ENCODE data around the gene CPSF4.

The CPSF4 gene

GRCh38 chr7:99449326-99449725 lies 10.6 kb downstream of the CPSF4 start:
- POLR2A ChIA-PET: interaction anchor here (0.9 to 1.3 kb wide), 3 partner anchors 11 to 109 kb away, joined by 3 to 6 read pairs (median 4); partner anchors contain the start of genes ATP5MF, CPSF4, PTCD1 and ZNF655
- CTCF ChIA-PET: interaction anchor here (0.6 kb wide), 1 partner anchor 15 kb away, joined by 3 read pairs; no protein-coding TSS in a partner anchor
- TF ChIP-seq ELF4 (IDR thresholded peaks at IDR 0.05) (no peak), L3MBTL2 (conservative IDR thresholded peaks at IDR 0.05) (no peak), ARNT (IDR thresholded peaks at IDR 0.05) (no peak), SUZ12 (IDR thresholded peaks at IDR 0.05) (no peak), FOXM1 (IDR thresholded peaks at IDR 0.05; ENCODE audit: borderline replicate concordance) (no peak), FOXK2 (IDR thresholded peaks at IDR 0.05) (no peak), NFRKB (IDR thresholded peaks at IDR 0.05) (no peak), HDGF (IDR thresholded peaks at IDR 0.05; ENCODE audit: borderline replicate concordance) (no peak), CTBP1 (IDR thresholded peaks at IDR 0.05; ENCODE audit: borderline replicate concordance) (no peak)
- DNase-seq (ENCODE audit: extremely low spot score): no peak

GRCh38 chr7:99451936-99452335 lies 13.2 kb downstream of the CPSF4 start:
- POLR2A ChIA-PET: no interaction called here
- no peak for DNase-seq (ENCODE audit: extremely low spot score)
- CTCF ChIA-PET: no interaction called here
- TF ChIP-seq SUZ12 (IDR thresholded peaks at IDR 0.05): no peak

DNA sequence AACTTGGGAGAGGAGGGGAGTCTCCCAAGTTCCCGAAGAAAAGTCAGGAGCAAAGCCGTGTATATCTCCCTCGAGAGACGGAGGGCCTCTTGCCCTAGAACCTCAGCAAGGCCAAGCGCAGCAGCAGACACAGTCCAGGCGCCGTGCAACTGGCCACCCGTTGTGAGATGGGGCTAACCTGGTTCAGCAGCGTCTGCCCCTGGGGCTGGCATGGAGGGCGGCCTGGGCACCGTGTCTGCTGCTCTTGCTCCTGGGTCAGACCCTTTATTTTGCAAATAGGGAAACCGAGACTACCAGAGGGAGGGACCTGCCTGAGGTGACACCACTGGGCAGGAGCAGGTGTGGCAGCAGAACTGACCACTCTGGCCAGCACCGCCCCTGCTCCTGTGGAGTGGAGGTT lies 13.8 kb downstream of the CPSF4 start:
- TF ChIP-seq L3MBTL2 (conservative IDR thresholded peaks at IDR 0.05) (no peak), LEF1 (IDR thresholded peaks at IDR 0.05; ENCODE audit: borderline replicate concordance) (no peak), TARDBP (IDR thresholded peaks at IDR 0.05) (no peak), CTBP1 (IDR thresholded peaks at IDR 0.05; ENCODE audit: borderline replicate concordance) (no peak), SUZ12 (IDR thresholded peaks at IDR 0.05) (no peak), PKNOX1 (IDR thresholded peaks at IDR 0.05) (no peak), ARNT (IDR thresholded peaks at IDR 0.05) (no peak), ELF4 (IDR thresholded peaks at IDR 0.05) (no peak)
- no peak for DNase-seq (ENCODE audit: extremely low spot score)
- CTCF ChIA-PET: no interaction called here
- POLR2A ChIA-PET: no interaction called here

DNA sequence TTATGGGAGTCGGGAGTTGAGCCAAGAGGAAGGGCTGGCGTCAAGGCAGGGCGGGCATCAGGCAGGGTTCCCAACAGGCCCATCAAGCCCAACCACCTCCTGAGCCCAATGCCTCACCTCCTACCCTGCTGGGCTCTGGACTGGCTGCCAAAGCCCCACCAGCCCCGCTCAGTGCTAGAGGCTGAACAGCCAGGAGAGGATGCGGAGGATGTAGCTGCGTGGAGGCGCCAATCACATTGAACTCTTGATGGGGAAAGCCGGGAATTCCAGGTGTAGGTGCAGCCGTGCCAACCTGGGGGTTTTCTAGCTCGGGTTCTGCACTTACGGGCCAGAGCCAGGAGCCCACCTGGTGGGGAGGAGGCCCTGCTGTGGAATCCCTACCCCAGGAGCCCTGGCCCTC lies 14.4 kb downstream of the CPSF4 start:
- TF ChIP-seq NFRKB (IDR thresholded peaks at IDR 0.05) (no peak), L3MBTL2 (conservative IDR thresholded peaks at IDR 0.05) (no peak), ZNF384 (IDR thresholded peaks at IDR 0.05) (no peak), HDGF (IDR thresholded peaks at IDR 0.05; ENCODE audit: borderline replicate concordance) (no peak), LEF1 (IDR thresholded peaks at IDR 0.05; ENCODE audit: borderline replicate concordance) (no peak), FOXK2 (IDR thresholded peaks at IDR 0.05) (no peak), FOXM1 (IDR thresholded peaks at IDR 0.05; ENCODE audit: borderline replicate concordance) (no peak), TARDBP (IDR thresholded peaks at IDR 0.05) (no peak), PKNOX1 (IDR thresholded peaks at IDR 0.05) (no peak), ARNT (IDR thresholded peaks at IDR 0.05) (no peak), SP1 (IDR thresholded peaks at IDR 0.05) (no peak), ELF4 (IDR thresholded peaks at IDR 0.05) (no peak), CTBP1 (IDR thresholded peaks at IDR 0.05; ENCODE audit: borderline replicate concordance) (no peak), BHLHE40 (IDR thresholded peaks at IDR 0.05; ENCODE audit: borderline replicate concordance) (no peak)
- no peak for DNase-seq (ENCODE audit: extremely low spot score)
- CTCF ChIA-PET: no interaction called here

DNA sequence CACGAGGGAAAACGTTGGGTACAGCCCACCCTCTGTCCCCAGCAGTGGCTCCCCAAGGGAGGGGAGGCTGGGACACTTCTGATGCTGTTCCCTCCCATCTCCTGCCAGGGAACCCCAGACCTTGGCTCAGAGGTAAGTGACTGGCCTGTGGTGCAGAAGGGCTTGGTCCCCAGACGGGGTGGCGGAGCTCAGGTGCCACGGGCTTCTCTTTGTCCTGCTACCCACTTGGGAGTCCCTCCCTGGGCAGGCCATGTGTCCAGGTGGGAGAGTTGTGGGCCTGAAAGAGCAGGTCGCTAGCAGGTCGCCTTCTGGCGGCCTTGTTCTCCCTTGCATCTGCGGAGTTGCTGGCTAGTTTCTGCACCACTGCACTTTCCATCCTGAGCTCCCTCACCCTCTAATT lies 17.1 kb downstream of the CPSF4 start:
- ChIA-PET POLR2A (interaction anchor here (0.8 to 2.2 kb wide), 5 partner anchors 9 to 102 kb away, joined by 3 to 10 read pairs (median 4); partner anchors contain the start of genes ATP5MF, BUD31, CPSF4 and PDAP1), CTCF (no interaction called here)
- no peak for TF ChIP-seq NFRKB (IDR thresholded peaks at IDR 0.05)
- TF ChIP-seq ZNF384 (IDR thresholded peaks at IDR 0.05): no peak
- no peak for DNase-seq (ENCODE audit: extremely low spot score)

More for the DNA sequence above, 14.4 kb downstream of the CPSF4 start:
- POLR2A ChIA-PET: no interaction called here

DNA sequence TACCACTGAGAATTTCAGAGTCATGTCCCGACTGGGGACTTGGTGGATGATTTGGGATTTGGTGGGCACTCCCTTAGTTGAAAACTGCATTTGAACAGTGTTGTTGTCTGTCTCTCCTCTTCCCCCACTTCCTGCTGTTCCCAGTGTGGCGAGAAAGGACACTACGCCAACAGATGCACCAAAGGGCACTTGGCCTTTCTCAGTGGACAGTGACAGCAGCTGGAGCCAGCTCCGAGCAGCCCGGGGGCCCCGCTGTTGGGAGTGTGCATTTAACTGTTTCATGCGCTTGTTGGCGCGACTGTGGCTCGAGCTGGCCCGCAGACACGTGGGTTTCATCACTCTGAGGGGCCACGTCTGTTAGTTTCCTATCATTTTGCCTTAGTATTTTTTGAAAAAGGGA lies 17.5 kb downstream of the CPSF4 start:
- POLR2A ChIA-PET: interaction anchor here (1.1 to 2.2 kb wide), 4 partner anchors 9 to 48 kb away, joined by 3 to 10 read pairs (median 4); partner anchors contain the start of genes ATP5MF, BUD31, CPSF4 and PDAP1
- CTCF ChIA-PET: no interaction called here

DNA sequence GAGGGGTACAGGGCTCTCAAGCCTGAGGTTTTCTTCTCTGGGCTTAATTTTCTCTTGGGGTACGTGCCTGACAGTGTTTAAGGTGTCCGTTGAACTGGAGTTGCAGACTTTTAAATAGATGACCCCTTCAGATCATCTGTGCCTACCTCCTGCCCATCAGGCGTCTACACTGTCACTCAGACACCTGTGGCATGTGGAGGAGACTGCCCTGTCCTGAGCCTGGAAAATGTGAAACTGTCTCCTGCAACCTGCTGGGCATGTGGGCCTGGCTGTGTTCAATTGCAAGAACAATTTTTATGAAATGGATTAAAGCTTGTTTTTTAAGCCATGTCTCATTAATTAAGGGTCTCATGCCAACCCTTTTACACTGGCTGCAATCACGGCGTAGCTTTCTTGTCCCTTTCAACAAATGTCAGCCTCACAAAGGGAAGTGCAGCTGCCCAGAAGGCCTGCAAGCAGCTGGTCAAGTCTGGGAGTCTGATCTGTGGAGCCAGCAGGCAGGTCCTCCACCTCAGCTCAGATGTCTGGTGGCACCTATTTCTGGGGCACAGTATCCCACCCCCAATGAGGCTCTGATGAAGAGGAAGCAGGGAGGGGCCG lies 18.4 kb downstream of the CPSF4 start:
- CTCF ChIA-PET: no interaction called here
- POLR2A ChIA-PET: interaction anchor here (2.2 kb wide), 1 partner anchor 8 kb away, joined by 10 read pairs; the partner anchor contains the start of gene ATP5MF
- TF ChIP-seq SP1 (IDR thresholded peaks at IDR 0.05) (no peak), HDGF (IDR thresholded peaks at IDR 0.05; ENCODE audit: borderline replicate concordance) (no peak), ELF4 (IDR thresholded peaks at IDR 0.05) (no peak), SUZ12 (IDR thresholded peaks at IDR 0.05) (no peak), FOXK2 (IDR thresholded peaks at IDR 0.05) (no peak), PKNOX1 (IDR thresholded peaks at IDR 0.05) (no peak), CTBP1 (IDR thresholded peaks at IDR 0.05; ENCODE audit: borderline replicate concordance) (no peak), BHLHE40 (IDR thresholded peaks at IDR 0.05; ENCODE audit: borderline replicate concordance) (no peak), TARDBP (IDR thresholded peaks at IDR 0.05) (no peak), ARNT (IDR thresholded peaks at IDR 0.05) (no peak), NFRKB (IDR thresholded peaks at IDR 0.05) (no peak), LEF1 (IDR thresholded peaks at IDR 0.05; ENCODE audit: borderline replicate concordance) (no peak), FOXA1 (IDR thresholded peaks at IDR 0.05) (no peak)
- DNase-seq (ENCODE audit: extremely low spot score): no peak

More for the DNA sequence above, 17.5 kb downstream of the CPSF4 start:
- TF ChIP-seq TARDBP (IDR thresholded peaks at IDR 0.05) (no peak), HDGF (IDR thresholded peaks at IDR 0.05; ENCODE audit: borderline replicate concordance) (no peak)
- DNase-seq (ENCODE audit: extremely low spot score): no peak
